Measurements from ENCODE around the gene DDX41.
A peak's percentile ranks its signal among the peaks of the same experiment; 100 is the strongest.
"Not testable (repeated sequence)": the region's sequence is repeated elsewhere in the genome, so short reads cannot be mapped to it uniquely, and the experiment has no call there.

Gene DDX41

DNA sequence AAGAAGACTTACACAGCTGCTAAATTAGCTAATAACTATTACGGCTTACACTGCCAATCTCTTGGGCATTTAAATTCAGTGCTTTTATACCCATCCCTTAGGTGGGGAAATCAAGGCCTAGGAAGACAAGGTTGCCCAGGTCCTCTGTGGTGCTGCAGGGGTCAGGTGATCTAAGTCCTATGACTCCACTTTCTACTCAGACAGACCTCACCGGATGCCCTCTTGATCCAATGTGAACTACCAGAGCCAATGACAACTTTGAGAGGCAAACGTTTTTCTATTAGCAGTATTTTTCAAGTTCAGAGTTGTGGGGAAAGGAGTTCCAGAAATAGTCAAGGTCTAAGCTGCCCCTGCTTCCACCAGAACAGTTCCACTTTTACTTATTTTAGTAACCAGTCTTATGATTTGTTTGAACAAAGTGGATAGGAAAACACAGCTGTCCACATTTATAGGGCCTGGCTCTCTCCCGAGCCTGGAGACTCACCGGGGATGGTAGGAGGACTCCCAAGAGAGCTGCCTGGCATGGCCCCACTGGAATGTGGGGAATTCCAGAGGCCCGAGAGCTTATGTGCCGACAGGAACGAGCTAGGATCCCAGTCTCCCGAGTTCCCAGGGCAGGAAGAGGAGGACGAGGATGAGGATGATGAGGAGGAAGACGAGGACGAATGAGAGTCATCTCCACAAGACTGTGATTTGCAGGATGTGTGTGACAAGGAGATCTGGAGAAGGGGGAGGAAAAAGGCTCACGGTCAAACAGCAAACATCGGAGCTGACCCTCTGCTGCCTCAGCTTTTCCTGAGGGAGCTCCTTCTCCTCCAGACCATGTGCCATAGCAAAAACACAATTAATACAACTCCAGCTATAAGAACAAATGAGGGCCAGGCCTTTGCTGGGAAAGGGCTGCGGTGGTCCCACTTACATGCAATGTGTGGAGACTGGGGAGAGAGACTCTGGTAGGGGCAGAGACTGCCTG, 20.9 kb upstream of the DDX41 start:
- peak; percentile 45 for DNase-seq (ENCODE audit: low read depth, low spot score)

DNA sequence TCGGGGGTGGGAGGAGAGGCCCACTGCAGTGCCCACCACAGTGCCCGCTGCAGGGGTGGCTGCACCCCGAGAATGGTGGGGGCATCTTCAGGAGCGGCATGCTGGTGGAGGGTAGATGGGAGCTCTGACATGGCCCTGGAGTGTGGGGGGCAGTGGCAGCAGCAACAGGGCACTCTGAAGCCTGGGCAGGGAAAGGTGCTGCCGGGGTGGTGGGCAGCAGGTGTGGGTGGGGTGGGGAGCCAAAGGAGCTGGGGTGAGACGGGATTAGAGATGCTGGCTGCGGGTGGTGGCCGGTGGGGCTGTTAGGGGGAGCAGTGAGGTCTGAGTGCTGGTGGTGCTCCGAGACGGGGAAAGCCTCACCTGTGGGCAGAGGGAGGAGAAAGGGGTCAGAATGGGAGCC, 19.6 kb upstream of the DDX41 start:
- DNase-seq (ENCODE audit: low read depth, low spot score) = no peak

- no peak for DNase-seq (ENCODE audit: low read depth, low spot score)
Observed at GRCh38 chr5:177535125-177535524, 18.4 kb upstream of the DDX41 start.

DNA sequence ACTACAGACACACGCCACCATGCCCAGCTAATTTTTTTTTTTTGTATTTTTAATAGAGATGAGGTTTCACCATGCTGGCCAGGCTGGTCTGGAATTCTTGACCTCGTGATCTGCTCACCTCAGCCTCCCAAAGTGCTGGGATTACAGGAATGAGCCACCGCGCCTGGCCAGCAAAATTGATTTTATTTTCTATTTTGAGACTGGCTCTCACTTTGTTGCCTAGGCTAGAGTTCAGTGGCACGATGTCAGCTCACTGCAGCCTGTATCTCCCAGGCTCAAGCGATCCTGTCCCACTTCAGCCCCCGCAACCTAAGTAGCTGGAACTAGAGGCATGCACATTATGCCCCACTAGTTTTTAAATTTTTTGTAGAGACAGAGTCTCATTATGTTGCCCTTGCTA, 17.7 kb upstream of the DDX41 start:
- not testable (repeated sequence) for DNase-seq (ENCODE audit: low read depth, low spot score)

DNA sequence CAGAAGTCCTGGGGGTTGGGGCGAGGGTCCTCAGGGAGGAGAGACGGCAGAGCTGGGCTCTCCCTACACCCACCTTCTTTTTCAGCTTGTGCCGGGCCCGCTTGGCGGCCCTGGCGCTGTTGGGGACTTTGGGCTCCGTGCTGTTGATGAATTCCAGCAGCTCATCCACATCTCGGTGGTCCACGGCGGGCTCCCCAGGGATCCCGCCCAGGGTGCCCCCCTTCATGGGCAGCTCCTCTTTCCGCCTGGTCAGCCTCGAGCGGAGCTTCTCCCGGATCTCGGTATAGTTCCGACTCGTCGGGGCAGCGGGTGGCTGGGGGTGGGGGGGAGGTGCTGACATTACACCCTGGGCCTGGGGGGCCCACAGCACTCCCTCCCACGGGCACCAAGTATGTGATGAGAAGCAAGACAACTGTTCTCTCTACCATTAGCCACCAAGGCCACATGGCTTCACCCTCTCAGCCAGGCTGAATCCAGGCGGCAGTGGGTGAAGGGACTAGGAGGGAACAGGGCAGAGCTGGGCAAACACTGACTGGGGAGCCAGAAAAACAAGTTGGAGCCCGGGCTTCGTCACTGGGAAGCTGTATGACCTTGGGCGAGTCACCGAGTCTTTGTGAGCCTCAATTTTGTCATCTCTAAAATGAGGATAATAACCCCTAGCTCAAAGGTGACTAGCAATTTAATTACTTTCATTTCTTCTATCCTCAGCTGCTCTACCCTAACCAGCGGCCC, 14.6 kb upstream of the DDX41 start:
- no peak for DNase-seq (ENCODE audit: low read depth, low spot score)

GRCh38 chr5:177530638-177531037, 13.9 kb upstream of the DDX41 start:
- no peak for DNase-seq (ENCODE audit: low read depth, low spot score)

DNA sequence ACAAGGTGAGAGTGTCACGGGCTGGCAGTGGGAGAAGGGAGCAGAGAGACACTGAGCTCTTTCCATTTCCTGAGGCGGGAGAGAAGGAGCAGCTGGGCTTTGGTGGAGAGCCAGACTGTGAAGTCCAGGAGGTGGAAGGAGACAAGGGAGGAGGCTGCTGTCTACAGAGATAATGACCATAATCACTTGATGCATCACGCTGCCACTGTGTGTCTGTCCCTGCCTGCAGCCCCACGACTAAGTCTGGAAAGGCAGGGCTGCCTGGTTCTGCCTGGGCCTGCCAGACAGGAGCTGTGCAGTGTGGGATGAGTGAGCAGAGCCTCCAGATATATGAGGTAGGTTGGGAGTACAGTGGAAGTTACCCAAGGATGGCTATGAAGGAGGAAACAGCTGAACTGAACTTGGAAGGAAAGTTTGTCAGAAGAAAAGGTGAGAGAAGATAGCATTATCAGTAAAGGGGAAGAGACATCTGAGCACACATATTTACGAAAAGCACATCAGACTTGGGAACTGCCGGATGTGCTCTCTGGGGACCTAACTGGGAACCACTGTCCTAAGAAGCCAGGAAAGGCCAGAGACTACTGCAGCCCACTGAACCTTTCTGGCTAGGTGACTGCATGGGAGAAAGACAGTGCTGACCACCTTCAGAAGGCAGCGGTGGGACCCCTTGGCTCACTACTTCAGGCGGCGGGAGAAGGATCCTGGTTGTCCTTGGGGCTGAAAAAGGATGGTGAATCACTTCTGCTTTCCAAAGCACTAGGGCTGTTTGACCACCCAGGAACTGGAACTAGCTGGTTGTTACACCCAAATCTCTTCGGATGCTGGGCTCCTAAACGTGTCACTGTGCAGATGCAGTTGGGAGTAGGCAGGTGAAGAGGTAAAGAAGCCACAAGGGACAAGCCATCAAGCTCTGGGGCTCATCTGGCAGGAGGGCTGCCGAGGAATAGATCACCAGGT, 12.8 kb upstream of the DDX41 start:
- DNase-seq (ENCODE audit: low read depth, low spot score) = no peak

GRCh38 chr5:177528631-177529030, 11.9 kb upstream of the DDX41 start:
- no peak for DNase-seq (ENCODE audit: low read depth, low spot score)

DNA sequence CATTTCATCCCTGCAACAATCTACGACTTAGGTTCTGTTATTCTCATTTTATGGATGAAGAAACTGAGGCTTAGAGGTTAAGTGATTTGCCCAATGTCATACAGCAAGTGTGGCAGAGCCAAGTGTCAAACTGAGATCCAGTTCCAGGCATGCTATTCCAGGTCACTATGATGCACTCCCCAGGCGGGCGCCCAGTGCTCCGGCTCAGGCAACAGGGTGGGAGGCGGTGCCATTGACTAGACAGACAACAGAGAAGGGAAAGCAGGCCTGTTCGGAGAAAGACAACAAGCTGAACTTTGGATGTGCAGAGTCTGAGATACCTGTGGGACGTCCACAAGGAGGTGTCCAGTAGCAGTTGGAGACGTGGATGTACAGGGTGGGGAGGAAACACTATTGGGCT, 10.8 kb upstream of the DDX41 start:
- DNase-seq (ENCODE audit: low read depth, low spot score) = no peak

DNA sequence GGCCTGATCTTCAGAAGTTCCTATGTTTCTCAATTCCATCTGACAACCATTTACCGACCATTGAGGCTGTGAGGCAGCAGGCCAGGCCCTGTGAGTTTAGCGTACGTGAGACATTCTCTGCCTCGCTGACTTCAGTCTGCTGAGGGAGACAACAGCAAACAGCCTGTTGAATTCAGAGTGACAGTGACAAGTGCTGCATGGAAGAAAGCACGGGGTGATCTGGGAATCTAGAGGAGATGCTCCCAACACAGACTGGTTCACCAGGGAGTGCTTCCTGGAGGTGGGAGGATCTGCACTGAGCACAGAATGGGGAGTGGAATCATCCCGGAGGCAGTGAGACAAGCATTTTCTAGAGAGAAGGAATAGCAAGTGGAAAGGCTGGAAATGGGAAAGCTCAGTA, 10.0 kb upstream of the DDX41 start:
- no peak for DNase-seq (ENCODE audit: low read depth, low spot score)

GRCh38 chr5:177526191-177526590, 9.4 kb upstream of the DDX41 start:
- DNase-seq (ENCODE audit: low read depth, low spot score) = no peak

DNA sequence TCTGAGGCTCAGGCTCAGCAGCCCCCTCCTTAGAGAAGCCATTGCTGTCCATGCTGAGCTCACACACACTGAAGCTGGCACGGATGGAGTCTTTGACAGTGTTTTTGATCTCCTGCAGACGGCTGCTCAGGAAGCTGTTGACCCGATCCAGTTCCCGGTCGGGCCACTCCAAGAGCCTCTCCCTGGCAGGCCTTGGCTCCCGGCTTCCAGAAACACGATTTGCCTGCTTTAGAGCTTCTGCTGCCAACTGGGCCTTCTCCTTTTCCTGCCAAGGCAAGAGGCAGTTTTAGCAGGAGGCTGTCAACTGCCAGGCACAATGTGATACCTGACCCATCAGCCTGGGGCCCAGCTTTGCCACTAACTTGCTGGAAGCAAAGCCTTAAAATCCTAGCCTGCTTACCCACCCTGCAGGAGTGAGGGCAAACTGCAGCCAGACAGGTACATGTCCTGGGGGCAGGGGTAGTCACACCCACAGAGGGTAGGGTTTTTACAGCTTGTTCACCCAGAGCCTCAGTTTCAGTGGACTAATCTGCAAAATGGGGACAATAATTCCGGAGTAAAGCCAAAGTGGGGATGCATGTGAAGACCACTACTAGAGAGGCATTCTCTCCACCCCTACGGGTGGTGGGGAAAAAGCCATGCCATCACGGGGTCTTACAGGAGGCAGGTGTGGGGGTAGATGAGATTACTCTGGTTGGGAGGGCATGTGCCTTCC, 8.3 kb upstream of the DDX41 start:
- no peak for DNase-seq (ENCODE audit: low read depth, low spot score)

GRCh38 chr5:177524539-177524900, 7.8 kb upstream of the DDX41 start:
- DNase-seq (ENCODE audit: low read depth, low spot score) = no peak

- DNase-seq (ENCODE audit: low read depth, low spot score) = no peak
Observed at GRCh38 chr5:177523711-177524538, 7.2 kb upstream of the DDX41 start.

DNA sequence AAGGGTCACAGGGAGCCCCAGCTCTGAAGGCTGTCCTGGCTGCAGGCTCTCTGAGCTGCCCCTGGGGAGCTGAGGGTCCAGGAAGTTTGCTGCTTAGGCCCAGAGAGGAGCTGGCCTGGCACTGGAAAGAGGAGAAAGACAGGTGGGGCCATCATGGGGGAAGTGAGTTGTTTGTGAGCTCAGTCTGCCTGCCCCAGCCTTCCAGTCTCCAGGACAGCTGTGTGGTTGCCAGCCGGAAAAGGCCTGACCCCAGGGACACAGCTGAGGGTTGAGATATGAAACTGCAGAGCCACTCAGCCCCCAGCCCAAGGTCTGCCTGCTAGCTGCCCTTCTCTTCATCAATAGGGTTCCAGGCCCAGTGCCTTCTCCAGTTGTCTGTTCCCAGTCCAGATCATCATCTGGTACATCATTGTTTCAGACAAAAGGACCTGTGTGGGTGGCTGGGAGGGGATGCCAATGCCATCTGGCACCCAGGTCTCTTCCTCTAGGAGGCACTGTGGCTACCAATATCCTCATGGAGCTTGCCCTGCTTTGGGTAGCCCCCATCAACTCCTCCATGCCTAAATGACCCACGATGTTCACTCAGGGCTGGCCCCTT, 4.3 kb upstream of the DDX41 start:
- no peak for DNase-seq (ENCODE audit: low read depth, low spot score)

- no peak for DNase-seq (ENCODE audit: low read depth, low spot score)
Observed at GRCh38 chr5:177520271-177520670, 3.5 kb upstream of the DDX41 start.

DNA sequence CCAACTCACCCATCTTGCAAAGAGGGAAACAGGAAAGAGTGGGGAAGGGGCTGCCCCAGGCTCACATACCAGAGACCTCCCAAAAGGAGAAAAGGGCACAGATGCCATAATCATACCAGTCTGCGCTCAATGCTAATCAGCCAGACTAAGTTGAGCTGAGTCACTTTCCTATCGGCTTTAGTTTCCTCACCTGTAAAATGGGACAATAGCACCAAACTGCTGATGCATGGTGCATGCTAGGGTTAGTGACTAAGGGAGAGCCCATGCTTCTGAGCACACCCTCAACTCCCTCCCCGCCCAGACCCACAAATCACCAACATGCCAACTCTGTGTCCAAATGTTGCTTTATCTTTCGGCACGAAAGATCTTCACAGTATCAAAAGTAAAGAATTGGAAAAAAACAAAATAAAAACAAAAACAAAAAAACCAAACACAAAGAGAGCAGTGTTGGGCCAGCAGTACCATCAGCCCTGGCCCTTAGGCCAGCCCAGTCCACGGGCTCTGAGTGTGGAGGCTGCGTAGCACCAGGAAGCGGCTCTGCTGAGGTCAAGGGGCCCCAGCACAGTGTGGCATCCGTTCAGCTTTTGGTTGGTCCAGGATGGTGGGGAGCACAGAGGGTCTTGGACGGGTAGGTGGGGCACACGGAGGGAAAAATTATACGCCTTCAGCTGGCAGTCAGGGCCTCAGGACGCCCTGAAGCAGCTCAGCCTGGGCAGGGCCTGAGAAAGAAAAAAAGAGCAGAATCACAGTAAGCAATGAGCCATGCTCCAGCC, 2.9 kb upstream of the DDX41 start:
- DNase-seq (ENCODE audit: low read depth, low spot score) = no peak

- no peak for DNase-seq (ENCODE audit: low read depth, low spot score)
Observed at GRCh38 chr5:177515580-177515979, 1.2 kb downstream of the DDX41 start.

GRCh38 chr5:177514541-177514940, 2.2 kb downstream of the DDX41 start:
- no peak for DNase-seq (ENCODE audit: low read depth, low spot score)

Data from ELF-1 (cell line).